Peyer's patch (tissue), 4 donors: ENCODE measurements around the gene ACO2. TPM values are rescaled to one million over a fixed set of nuclear protein-coding genes. Genes with fewer than 3 reads are reported as not detected.

Experiments
- DNase-seq, 3 donors: peaks; one replicate each; pipeline ENCODE4 v3.0.0-alpha.2; 2017 to 2019
- H3K27ac ChIP-seq, 4 donors: fragments of 200-600 bp; sonication (generic); one replicate each; pipeline ENCODE4 v1.5.1; 2016 to 2019
- H3K27me3 ChIP-seq, 2 donors: fragments of 200-600 bp; sonication (generic); one replicate each; pipeline ENCODE4 v1.5.1; 2019
- H3K36me3 ChIP-seq, 3 donors: fragments of 200-600 bp; sonication (generic); one replicate each; pipeline ENCODE4 v1.5.1; 2016 to 2019
- H3K4me1 ChIP-seq, 4 donors: fragments of 200-600 bp; sonication (generic); one replicate each; pipeline ENCODE4 v1.5.1; 2016 to 2019
- H3K4me3 ChIP-seq, 4 donors: fragments of 200-600 bp; sonication (generic); 1 replicate in 3 of 4; 2 replicates in 1 of 4; pipeline ENCODE4 v1.5.1; 2016 to 2019; ENCODE audit warnings: mild to moderate bottlenecking in 1 of 4
- H3K9me3 ChIP-seq, 4 donors: fragments of 200-600 bp; sonication (generic); one replicate each; pipeline ENCODE4 v1.5.1; 2016 to 2019; ENCODE audit warnings: mild to moderate bottlenecking in 1 of 4
- POLR2A ChIP-seq, 2 donors: fragments of 450-650 bp; IDR thresholded peaks; one replicate each; pipeline ENCODE4 v1.5.1; 2017; ENCODE audit warnings: antibody characterized with exemption in 2 of 2, mild to moderate bottlenecking in 2 of 2, moderate library complexity in 2 of 2
- total RNA-seq, 4 donors: library from RNA; depleted of rRNA; stranded (reverse); fragments of >200 nt; gene quantifications; one replicate each; pipeline ENCODE4 v1.1.0, GENCODE V29; 2016
- TF ChIP-seq, protein P1 (sequence below), 6 experiments: fragments of 450-650 bp in 4 of 6; fragments of 200-600 bp in 2 of 6; sonication (generic) in 1 of 6; IDR thresholded peaks; one replicate each; pipeline ENCODE4 v1.5.1; 2017 to 2019; ENCODE audit warnings: antibody characterized with exemption in 6 of 6, mild to moderate bottlenecking in 3 of 6, moderate library complexity in 1 of 6

ACO2 gene
- total RNA-seq, 4 donors from 2014 or later = 115 to 394 (median 356) TPM

DNA sequence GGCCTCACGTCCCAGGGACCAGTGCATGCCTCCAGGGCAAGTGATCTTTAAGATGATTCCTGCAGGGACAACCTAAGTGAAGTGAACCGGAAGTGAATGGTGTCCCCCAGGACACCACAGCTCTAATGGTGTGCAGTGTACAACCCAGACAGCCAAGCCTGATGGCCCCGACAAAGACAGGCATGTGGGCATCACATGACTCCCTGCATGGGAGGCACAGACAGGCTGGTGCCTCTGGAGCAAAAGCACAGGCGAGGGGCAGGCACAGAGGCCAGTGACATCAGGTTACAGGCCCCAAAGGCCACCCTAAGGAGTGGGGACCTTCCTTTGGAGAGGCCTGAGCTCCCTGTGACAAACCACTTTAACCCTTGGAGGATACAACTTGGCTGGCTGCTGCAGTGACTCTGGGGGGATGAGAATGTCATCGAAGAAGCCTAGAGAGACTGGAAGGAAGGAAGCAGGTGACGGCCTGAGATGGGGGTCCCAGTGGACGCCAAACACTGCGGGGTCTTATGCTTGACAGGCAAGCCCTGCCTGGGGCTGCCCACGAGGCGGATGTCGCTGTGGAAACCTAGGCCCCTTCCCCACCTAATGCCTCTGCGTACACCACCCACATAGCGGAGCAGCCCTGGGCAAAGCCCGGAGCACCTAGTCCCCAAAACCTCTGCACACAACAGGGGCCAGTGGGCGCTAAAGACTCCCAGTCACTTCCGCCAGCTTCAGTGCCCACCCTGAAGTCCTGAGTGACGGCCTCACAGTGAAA, 63.0 kb downstream of the ACO2 start:
- Histone ChIP-seq H3K4me3 (no peak overlapping the region), H3K27ac (no peak overlapping the region), H3K27me3 (no peaks in the 10 kb centered on the region), H3K9me3 (no peaks in the 10 kb centered on the region), H3K4me1 (peaks cover 0 to 5% (median 0%) of the 10 kb centered on the region in 4 donors), H3K36me3 (peaks cover 0 to 60% (median 0%) of the 10 kb centered on the region in 3 donors)
- no peak for DNase-seq
- TF ChIP-seq, protein P1, sequence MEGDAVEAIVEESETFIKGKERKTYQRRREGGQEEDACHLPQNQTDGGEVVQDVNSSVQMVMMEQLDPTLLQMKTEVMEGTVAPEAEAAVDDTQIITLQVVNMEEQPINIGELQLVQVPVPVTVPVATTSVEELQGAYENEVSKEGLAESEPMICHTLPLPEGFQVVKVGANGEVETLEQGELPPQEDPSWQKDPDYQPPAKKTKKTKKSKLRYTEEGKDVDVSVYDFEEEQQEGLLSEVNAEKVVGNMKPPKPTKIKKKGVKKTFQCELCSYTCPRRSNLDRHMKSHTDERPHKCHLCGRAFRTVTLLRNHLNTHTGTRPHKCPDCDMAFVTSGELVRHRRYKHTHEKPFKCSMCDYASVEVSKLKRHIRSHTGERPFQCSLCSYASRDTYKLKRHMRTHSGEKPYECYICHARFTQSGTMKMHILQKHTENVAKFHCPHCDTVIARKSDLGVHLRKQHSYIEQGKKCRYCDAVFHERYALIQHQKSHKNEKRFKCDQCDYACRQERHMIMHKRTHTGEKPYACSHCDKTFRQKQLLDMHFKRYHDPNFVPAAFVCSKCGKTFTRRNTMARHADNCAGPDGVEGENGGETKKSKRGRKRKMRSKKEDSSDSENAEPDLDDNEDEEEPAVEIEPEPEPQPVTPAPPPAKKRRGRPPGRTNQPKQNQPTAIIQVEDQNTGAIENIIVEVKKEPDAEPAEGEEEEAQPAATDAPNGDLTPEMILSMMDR (IDR thresholded peaks at IDR 0.05) = no peak
- no peak for TF ChIP-seq POLR2A (IDR thresholded peaks at IDR 0.05)

DNA sequence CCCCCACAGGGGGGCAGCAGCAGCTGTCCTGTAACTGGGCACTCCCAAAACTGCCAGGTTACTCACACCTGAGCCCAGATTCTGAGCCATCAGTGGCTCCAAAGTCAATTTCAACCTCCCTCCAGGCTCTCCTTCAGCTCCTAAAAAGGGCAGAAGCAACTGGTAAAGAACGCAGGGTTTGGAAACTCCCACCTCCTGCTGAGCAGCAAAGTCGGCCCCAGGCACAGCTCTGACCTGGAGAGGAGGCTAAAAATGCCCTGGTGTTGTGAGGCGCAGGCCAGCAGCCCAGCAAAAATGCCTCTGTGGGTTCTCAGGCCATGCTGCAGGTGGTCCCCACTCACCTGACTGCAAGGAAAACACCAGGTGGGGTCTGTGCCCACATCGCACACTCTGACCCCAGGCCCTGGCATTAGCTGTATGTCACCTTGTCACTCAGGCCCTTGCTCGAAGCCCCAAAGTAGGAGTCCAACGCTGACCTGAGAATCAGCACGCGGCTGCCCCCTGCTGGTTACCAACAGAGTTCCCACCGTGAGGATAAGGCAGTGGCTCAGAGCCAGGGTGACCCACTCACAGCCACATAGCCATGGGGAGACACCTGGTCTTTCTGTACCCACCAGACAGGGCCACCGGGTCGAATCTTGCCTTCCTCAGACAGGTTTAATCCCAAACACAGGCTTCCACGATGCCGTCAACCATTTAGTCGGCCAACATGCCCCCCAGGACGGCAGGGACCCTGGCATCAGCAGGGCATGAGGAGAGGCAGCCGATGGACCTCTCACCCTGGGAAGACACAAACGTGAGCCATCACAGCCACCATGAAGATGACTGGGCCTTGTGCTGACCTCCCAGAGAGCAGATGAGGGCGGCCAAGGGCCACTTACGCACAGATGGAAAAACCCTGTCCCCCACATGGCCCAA, 64.2 kb downstream of the ACO2 start:
- Histone ChIP-seq H3K4me1 (peaks cover 0 to 5% (median 0%) of the 10 kb centered on the region in 4 donors), H3K4me3 (no peak overlapping the region), H3K27me3 (no peaks in the 10 kb centered on the region), H3K36me3 (peaks cover 0 to 48% (median 0%) of the 10 kb centered on the region in 3 donors), H3K9me3 (no peaks in the 10 kb centered on the region), H3K27ac (no peak overlapping the region)
- DNase-seq = peak; percentile 61 to 87 (median 84)
- TF ChIP-seq, protein P1 (IDR thresholded peaks at IDR 0.05) = peak; percentile 56 to 83 (median 74)
- TF ChIP-seq POLR2A (IDR thresholded peaks at IDR 0.05) = no peak

DNA sequence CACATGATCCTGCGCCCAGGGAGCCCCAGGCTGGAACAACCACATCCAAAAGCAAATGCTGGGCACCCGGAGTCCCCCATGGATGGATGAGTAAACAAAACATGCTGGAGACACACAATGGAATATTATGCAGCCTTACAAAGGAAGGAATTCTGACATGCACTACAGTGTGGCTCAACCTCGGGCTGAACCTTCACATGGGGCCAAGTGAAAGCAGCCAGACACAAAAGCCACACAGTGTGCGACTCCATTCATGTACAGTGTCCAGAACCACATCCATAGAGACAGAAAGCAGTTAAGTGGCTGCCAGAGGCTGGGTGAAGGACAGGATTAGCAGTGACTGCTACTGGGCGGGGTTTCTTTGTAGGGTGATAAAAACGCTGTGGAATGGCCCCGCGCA, 65.3 kb downstream of the ACO2 start:
- Histone ChIP-seq H3K9me3 (no peaks in the 10 kb centered on the region), H3K4me1 (peaks cover 0 to 5% (median 1%) of the 10 kb centered on the region in 4 donors), H3K27me3 (no peaks in the 10 kb centered on the region), H3K36me3 (peaks cover 0 to 37% (median 0%) of the 10 kb centered on the region in 3 donors), H3K27ac (no peak overlapping the region), H3K4me3 (no peak overlapping the region)
- DNase-seq = no peak
- TF ChIP-seq POLR2A (IDR thresholded peaks at IDR 0.05) = no peak
- TF ChIP-seq, protein P1 (IDR thresholded peaks at IDR 0.05) = no peak

DNA sequence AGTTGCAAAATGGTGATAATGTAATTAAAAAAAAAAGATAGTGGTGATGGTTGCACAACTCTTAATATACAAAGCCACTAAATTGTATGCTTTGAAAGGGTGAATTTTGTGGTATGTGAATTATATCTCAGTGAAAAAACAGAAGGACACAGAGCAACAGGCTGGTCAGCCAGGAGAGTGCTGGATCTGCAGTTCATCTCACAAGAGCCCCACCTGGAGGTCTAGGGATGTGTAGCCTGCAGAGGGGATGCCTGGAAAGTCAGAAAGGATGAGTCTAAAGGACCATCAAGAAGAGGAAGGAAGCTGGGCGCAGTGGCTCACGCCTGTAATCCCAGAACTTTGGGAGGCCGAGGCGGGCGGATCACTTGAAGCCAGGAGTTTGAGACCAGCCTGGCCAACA, 66.3 kb downstream of the ACO2 start:
- H3K4me1 ChIP-seq = peaks cover 0 to 5% (median 2%) of the 10 kb centered on the region in 4 donors
- peaks cover 0 to 27% (median 0%) of the 10 kb centered on the region in 3 donors for H3K36me3 ChIP-seq
- no peaks in the 10 kb centered on the region for H3K9me3 ChIP-seq
- DNase-seq = no peak
- H3K27me3 ChIP-seq = no peaks in the 10 kb centered on the region
- H3K27ac ChIP-seq = no peak overlapping the region
- TF ChIP-seq, protein P1 (IDR thresholded peaks at IDR 0.05) = no peak
- TF ChIP-seq POLR2A (IDR thresholded peaks at IDR 0.05) = no peak
- no peak overlapping the region for H3K4me3 ChIP-seq

DNA sequence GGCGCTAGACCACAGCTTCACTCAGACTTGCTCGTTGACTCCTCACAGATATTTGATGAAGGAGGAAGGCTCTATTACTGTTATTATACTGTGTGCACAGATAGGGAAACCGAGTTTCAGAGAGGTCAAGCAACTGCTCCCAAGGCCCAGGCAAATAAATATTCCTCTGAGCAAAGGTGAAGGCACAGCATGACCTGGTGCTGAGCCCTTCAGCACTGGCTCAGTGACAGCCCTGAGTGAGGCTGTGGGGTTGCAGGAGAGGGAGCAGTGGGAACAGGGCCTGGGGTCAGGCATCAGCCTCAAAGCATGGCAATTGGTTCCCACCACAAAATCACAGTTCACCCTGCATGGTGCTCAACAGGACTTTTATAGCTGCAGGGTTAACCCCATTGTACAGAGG, 68.3 kb downstream of the ACO2 start:
- Histone ChIP-seq H3K27ac (no peak overlapping the region), H3K9me3 (no peaks in the 10 kb centered on the region), H3K4me1 (peaks cover 0 to 12% (median 2%) of the 10 kb centered on the region in 4 donors), H3K4me3 (no peak overlapping the region), H3K27me3 (no peaks in the 10 kb centered on the region), H3K36me3 (peaks cover 0 to 8% (median 0%) of the 10 kb centered on the region in 3 donors)
- DNase-seq = no peak
- TF ChIP-seq, protein P1 (IDR thresholded peaks at IDR 0.05) = no peak
- no peak for TF ChIP-seq POLR2A (IDR thresholded peaks at IDR 0.05)
